NCI-H1048 (cell line): ENCODE results near the gene PTPRF.

Source experiments
- DNase-seq: peaks from one replicate; lab custom pipeline; 2025; lab: John Stamatoyannopoulos, UW

Gene PTPRF

GRCh38 chr1:43582162-43582566 lies 51.5 kb downstream of the PTPRF start:
- DNase-seq, result no peak

- DNase-seq, result no peak
These were observed 52.4 kb downstream of the PTPRF start for GRCh38 chr1:43583058-43583457.

- DNase-seq, result no peak
These were observed 53.5 kb downstream of the PTPRF start for GRCh38 chr1:43584204-43584603.

GRCh38 chr1:43585557-43585956 lies 54.9 kb downstream of the PTPRF start:
- no peak for DNase-seq

- DNase-seq, result no peak
These were observed 55.6 kb downstream of the PTPRF start for GRCh38 chr1:43586136-43586731.

GRCh38 chr1:43587001-43587400 lies 56.3 kb downstream of the PTPRF start:
- no peak for DNase-seq

- no peak for DNase-seq
These were observed 56.9 kb downstream of the PTPRF start for GRCh38 chr1:43587594-43587993.

GRCh38 chr1:43588592-43588991 lies 57.9 kb downstream of the PTPRF start:
- DNase-seq, result no peak

- no peak for DNase-seq
These were observed 59.8 kb downstream of the PTPRF start for GRCh38 chr1:43590388-43590925.

GRCh38 chr1:43591181-43591580 lies 60.5 kb downstream of the PTPRF start:
- DNase-seq, result no peak

GRCh38 chr1:43592051-43592665 lies 61.5 kb downstream of the PTPRF start:
- DNase-seq, result no peak

GRCh38 chr1:43592974-43593683 lies 62.4 kb downstream of the PTPRF start:
- DNase-seq, result no peak

GRCh38 chr1:43596579-43596978 lies 65.9 kb downstream of the PTPRF start:
- DNase-seq, result no peak

GRCh38 chr1:43597028-43597427 lies 66.3 kb downstream of the PTPRF start:
- no peak for DNase-seq

- DNase-seq, result no peak
These were observed 67.0 kb downstream of the PTPRF start for GRCh38 chr1:43597721-43598120.

GRCh38 chr1:43598622-43599021 lies 67.9 kb downstream of the PTPRF start:
- no peak for DNase-seq

GRCh38 chr1:43600033-43601020 lies 69.6 kb downstream of the PTPRF start:
- no peak for DNase-seq

- no peak for DNase-seq
These were observed 72.3 kb downstream of the PTPRF start for GRCh38 chr1:43602990-43603389.

- DNase-seq, result no peak
These were observed 73.5 kb downstream of the PTPRF start for GRCh38 chr1:43604192-43604591.

- no peak for DNase-seq
These were observed 74.5 kb downstream of the PTPRF start for GRCh38 chr1:43605157-43605556.

- DNase-seq, result no peak
These were observed 75.1 kb downstream of the PTPRF start for GRCh38 chr1:43605766-43606165.

- DNase-seq, result no peak
These were observed 75.9 kb downstream of the PTPRF start for GRCh38 chr1:43606624-43607023.
